ENCODE data around the gene FBLN2.
"Not testable (repeated sequence)": the region's sequence is repeated elsewhere in the genome, so short reads cannot be mapped to it uniquely, and the experiment has no call there.

Gene FBLN2

DNA sequence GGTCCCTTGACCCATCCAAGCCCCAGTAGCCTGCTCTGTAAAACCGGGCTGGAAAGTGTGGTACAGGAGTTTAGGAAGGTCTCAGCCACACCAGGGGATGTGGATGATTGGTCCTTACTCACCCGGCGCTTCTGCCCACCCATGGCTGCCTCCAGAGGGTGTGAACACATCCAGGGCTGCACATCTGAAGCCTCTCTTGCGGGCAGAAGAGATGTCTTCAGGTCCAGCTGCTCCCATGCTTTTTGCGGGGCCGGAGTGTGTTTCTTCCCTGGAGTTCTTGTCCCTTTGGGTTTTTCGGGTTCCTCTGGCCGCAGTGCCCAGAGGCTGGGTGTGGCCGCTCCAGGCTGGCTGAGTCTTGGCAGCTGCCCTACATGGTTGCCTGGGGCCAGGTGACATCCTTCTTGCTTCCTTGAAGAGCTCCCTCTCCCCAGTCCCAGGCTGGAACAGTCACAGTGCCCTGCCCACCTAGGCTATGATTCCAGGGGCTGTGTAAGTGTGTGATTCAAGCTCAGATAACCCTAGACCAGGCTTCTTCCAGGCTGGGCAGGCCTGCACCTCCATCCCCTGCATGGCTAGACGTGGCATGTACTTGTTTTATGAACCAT is 34.9 kb upstream of the FBLN2 start:
- DNase-seq (ENCODE audit: low read depth, low spot score): no peak

DNA sequence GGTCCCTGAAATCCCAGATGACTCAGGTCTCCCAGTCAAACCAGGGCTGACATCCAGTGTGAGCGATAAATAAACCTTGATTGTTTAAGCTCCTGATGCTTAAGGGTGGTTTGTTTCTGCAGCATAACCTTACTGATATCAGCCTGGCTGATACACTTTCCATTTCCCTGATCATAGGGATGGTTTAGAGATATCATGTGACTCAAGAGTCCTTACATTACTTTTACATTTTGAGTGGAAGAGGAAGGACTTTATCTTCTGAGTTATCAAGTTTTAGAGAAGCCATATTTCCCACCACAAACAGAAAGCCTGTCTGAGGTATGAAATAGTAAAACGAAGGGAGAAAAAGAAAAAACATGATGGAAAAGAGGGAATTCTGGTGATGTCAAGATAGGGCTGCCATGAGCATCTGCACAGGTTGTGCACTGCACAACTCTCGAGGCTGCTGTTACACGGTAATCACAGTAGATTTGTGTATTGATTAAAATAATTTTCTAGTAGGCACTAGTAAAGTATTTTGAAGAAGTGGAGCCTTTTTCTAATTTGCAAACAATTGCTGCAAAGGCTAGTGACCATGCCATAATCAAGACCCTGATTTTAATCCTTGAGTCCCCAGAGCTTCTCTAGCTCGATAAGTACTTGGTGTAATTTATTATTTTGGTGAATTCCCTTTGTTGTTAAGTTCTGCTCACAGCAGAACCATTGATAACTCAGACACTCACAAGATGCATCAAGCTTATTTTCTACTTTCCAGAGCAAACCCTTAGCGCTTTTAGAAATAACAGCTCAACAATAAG is 34.1 kb upstream of the FBLN2 start:
- no peak for DNase-seq (ENCODE audit: low read depth, low spot score)

DNA sequence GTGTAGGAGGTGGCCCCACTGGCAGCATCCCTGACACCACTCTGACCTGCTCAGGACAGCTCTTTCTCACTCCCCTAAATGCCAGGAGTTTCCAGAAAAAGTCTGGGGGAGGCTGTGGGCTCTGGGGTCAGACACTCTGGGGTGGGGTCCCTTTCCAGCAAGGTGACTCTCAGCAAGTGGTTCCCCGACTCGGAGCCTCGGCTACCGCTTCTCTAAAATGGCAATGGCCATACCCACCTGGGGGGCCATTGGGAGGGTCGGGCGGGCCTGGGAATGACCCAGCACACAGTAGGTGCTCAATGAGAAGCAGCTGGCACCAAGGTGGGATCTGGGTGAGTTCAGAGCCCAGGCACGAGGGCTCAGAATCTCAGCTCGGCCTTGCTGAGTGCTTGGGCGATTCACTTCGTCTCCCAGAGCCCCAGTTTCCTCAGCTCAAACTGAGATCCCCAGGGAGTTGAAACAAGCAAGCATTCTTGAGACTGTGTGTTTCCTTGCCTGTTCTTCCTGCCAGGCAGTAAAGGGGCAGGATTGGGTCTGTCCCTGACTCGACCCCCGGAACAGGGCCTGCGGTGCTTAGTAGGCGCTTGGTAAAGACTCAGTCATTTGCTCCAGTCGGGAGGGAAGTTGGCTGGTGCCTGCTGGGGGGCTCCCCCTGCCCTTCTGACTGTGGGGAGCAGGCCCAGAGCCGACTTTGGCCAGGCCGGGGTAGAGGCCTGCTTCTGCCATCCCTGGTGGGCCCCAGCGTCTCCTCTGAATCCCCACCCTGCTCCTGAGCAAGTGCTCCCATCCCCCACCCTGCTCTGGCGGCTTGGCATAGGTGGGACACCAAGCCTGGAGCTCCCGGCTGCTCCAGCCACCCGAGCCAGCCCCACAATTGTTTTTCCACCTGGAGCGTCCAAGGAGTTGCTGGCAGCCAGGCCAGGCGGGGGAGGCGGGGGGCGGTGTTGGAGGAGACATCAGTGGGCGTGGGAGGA is 32.9 kb upstream of the FBLN2 start:
- DNase-seq (ENCODE audit: low read depth, low spot score): no peak

DNA sequence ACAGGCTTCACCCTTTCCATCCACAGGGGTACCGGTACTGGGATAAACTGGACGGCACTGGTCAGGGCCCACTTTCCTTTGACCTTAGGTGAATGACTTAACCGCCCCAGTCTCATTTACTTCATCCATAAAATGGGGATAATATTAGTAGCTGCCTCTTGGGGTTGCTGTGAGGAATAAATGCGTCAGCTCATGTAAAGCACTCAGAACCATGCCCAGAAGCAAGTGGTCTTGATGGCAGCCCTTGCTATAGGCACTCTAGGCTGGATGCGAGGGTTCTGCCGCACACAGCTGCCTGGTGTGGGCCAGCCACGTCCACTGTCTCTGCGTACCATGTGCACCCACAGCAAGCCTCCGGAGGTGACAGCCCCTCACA is 32.2 kb upstream of the FBLN2 start:
- no peak for DNase-seq (ENCODE audit: low read depth, low spot score)

DNA sequence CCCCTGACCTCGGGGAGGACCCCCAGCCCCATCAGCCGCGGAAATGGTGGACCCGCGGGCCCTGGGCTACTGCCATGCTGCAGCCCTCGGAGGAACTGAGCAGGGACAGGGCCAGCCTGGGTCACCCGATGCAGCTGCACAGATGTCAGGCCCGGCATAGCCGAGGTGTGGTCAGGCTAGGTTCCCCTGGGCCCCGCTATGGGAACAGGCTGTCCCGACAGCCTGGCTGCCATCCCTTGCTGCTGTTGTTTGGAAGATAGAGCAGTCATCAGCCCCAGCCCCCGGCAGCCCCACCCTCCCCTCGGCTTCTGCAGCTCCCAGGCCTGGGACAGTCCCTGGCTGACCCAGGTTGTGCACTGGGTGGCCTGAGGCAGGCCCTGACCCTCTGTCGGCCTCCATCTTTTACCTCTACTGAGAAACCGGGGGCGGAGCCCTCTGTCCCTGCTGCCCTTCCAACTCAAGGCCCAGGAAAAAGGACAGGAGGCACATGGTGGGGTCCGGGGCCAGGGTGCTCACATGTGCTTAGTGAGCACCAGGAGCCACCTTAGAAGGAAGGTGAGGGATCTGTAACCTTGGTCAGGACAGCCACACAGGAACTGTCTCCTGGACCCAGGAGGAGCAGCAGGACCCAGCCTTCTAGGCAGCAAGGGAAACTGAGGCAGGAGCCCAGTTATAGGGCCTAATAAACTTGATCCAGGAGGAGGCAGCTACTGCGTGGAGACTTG is 31.5 kb upstream of the FBLN2 start:
- no peak for DNase-seq (ENCODE audit: low read depth, low spot score)

DNA sequence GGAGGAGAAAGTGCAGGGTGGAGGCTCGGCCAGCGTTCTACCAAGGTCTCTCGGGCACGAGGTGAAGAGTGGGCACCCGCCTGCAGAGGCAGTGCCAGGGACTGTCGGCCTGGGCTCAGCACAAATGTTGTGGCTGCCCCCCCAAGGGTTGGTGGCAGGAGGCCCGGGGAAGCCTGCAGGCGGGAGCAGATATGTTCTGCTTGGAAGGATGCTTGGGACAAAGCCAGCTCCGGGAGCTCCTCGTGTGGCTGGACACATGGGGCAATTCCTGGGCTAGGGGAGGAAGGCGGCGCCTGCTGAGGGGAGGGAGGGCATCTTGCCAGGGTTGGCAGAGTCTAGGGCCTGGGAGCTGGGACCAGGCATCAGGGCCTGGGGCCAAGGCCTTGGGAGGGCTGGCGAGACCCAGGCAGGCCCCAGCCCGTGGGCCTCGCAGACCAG is 30.4 kb upstream of the FBLN2 start:
- DNase-seq (ENCODE audit: low read depth, low spot score): no peak

DNA sequence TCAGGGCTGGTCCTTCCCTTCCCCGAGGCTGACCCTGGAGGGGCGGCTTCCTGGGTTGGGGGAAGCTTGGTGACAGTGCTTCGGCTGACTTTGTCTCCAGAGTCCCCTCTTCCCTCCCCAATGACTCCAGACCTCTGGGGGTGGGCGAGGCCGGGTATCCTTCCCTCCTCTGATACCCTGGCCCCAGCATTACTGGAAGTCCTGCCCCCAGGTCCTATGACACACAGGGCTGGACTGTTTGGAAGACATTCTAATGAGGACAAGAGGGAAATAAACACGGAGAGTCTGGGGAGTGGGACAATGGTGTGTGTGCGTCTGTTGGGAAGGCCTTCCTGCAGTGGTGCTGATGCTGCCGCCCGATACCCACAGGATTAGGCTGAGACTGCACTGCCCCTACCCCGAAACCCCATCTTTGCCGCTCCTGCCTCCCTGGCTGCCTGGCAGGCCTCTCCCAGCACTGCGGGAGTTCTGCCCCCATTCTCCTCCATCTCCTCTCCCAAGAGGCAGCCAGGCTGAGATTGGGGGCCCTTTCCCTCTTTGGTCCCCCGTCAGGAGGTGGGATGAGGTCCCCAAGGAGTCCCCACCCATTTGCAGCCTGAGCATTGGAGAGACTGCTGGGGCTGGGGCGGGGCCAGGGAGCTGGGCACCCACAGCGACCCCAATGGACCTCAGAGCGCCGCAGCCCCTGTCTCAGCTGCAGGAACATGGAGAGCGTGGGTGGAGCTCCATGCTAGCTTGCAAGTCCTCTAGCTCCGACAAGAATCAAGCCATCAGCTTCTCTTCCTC is 29.7 kb upstream of the FBLN2 start:
- no peak for DNase-seq (ENCODE audit: low read depth, low spot score)

DNA sequence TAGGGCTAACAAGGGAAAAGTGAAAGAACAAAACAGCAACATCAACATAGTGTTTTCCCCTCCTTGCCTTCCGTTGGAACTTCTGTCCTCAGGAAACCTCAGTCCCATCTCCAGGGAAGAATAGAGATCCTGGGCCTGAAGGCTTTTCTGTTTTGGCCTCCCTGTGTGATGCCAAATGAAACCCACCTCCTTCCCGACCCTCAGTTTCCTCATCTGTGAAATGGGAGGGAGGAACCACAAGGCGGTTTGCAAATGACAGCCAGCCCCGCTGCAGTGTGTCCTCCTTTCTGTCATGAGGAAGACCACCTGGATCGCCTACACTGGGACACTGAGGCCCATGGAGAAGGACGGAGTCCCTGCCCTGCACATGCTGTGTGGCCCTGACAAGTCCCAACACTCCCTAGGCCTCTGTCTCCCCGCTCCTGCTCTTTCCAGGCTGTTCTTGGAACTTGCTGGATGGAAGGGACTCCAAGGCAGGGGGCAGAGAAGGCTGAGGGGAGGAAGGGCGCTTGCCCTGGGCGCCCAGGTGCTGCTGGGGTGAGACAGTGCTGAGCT is 28.5 kb upstream of the FBLN2 start:
- no peak for DNase-seq (ENCODE audit: low read depth, low spot score)

DNA sequence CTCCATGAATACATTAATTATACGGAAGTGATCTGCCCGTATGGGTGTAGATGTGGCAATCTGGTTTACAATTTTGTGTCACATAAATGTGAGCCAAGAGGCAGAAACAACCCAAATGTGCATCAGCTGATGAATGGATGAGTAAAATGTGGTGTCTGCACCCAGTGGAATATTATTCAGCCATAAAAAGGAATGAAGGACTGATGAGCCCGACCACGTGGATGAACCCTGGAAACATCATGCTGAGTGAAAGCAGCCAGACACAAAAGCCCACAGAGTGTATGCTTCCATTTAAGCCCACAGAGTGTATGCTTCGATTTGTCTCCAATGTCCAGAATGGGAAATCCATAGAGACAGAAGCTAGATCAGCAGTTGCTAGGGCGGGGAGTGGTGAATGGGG is 27.6 kb upstream of the FBLN2 start:
- no peak for DNase-seq (ENCODE audit: low read depth, low spot score)

DNA sequence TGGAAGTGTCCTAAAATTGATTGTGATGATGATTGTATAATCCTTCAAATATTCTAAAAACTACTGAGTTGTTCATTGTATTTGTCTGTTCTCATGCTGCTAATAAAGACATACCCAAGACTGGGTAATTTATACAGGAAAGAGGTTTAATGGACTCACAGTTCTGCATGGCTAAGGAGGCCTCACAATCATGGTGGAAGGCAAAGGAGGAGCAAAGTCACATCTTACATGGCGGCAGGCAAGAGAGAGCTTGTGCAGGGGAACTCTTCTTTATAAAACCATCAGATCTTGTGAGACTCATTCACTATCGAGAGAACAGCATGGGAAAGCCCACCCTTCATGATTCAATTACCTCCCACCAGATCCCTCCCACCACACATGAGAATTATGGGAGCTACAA is 27.2 kb upstream of the FBLN2 start:
- not testable (repeated sequence) for DNase-seq (ENCODE audit: low read depth, low spot score)

DNA sequence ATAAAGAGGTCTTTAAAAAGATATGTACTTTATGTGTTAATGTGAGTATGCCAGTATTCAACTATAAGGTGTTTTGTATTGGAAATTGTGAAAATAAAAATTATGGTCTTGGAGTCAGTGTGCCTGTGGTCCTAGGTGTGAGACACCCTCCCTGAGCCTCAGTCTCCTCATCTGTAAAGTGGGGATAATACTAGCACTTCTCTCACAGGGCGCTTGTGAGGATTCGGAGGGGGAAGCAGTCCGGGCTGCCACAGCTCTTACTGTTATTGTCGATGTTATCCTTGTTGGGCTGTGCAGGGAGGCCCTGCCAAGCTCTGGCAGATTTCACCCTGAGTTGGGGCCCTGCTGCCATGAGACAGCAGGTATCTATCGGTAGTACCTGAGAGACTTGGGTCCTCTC is 26.7 kb upstream of the FBLN2 start:
- no peak for DNase-seq (ENCODE audit: low read depth, low spot score)

DNA sequence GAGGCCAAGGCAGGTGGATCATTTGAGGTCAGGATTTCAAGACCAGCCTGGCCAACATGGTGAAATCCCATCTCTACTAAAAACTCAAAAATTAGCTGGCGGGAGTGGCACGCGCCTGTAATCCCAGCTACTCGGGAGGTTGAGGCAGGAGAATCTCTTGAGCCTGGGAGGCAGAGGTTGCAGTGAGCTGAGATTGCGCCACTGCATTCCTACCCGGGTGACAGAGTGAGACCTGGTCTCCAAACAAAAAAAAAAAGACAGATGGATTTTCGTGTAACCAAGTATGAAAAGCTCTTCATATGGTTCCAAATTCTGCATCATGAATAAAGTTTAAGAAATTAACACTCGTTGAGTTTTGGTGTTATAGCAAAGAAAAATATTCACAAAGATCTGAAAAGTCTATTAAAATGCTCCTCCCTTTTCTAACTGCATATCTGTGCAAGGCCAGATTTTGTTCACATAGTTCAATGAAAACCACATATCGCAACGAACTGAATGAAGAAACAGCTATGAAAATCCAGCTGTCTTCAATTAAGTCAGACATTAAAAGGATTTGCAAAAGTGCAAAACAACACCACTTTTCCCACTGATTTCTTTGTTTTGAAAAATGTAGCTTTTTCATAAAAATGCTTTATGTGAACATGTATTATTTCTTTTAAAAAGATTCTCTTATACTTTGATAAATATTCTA is 23.8 kb upstream of the FBLN2 start:
- no peak for DNase-seq (ENCODE audit: low read depth, low spot score)

DNA sequence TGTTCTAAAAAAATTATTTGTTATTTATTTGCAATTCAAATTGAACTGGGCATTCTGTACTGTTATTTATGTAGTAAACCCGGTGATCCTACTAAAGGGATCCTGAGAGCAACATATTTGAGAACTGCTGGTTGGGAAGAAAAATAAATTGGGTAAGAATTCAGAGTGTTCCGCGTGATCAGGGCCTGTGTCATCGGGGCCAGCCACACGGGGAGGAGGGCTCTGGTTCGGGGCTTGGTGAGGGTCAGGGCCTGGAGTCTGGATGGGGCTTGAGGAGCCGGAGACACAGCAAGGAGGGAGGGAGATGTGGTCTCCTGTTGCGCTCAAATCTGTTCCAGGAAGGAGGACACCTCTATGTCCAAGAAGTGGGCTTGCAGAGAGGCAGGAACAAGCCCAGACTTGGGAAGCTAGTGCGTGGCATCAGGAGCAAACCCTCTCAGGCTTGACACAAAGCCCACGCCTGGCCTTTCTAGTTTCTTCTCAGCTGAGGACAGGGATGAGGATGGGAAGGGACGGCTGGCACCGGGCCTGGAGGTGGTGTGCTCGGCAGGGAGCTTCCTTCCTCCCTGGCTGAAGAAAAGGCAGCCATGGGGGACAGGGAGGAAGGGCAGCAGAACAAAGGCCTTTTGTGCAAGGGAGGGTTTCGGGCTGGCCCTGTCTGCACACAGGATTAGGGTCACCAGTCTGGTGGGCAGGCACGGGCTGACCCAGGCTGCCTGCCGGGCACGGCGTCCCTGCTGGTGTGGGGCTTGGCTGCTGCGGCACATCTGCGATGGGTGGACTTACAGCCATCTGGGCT is 22.9 kb upstream of the FBLN2 start:
- no peak for DNase-seq (ENCODE audit: low read depth, low spot score)

DNA sequence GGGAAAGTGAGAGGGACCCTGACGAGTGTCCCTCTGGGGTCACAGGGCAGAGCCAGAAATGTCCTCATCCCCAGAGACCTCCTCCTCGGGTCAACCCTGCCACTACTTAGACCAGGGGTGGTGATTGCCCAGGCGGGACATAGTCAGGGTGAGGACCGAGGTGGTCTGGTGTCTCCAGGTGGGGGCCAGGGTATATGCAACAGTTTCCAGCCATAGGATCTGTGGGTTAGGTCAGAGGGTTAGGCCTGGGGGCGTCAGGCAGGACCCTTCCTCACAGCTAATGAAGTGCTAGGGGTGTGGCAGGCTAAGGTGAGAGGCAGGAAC is 22.3 kb upstream of the FBLN2 start:
- DNase-seq (ENCODE audit: low read depth, low spot score): no peak

DNA sequence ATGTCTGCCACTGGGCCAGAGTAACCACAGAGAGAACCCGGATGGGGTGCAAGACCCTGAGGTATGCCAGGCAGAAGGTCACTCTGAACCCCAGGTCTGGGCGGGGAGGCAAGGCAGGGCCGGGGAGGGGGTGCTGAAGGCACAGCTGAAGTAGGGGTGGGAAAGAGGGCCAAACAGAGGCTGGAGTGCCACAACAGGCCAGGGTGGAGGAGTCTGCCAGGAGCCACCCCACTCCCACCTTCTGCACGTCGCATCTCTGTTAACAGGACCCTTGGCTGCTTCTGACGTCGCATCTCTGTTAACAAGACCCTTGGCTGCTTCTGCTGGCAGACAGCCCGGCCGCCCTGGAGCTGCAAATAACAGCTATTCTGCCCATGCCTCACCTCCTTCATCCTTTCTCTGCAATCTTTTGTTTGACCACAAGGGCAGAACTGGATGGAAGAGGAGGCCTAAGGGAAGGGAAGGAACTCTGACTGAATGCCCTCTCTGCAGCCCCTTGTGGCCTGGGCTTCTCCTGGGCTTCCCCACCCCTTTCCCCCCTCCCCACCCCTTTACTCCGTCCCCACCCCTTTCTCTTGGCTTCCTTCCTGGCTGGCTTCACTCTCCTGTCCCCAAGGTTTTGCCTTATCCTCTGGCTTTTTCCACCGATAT is 20.6 kb upstream of the FBLN2 start:
- DNase-seq (ENCODE audit: low read depth, low spot score): no peak

DNA sequence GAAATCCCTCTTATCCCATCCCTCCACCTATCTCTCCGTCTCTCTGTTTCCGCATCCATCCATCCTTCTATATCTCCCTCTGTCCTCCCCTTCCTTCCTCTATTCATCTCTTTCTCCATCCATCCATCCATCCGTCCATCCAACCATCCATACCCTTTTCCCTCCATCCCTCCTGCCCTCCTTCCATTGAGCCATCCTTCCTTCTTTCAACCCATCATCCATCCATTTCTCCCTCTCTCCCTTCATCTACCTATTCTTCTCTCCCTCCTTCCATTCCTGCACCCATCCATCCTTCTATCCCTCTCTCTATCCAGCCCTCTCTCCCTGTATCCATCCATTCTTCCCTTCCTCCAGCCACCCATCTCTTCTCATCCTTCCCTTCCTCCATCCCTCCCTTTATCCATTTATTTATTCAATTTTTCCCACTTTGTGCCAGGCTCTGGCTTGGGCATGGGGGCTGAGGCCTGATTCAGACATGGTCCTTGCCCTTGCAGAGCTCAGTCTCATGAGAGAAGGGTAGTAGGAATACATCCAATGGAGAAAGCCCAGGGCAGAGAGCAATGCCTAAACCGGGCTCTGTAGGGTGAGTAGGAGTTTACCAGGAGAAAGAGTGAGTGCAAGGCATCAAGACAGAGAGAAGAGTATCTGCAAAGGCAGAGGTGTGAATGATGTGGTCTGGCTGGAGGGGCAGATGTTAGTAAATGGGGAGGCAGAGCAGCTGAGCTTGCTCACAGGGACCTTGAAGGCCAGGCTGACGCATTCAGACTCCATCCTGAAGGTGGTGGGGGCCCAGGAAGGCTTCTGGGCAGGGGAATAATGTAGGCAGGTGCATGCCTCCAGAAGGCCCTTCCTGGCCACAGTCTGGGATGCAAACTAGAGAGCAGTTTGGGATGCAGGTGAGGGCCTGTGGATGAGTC is 19.5 kb upstream of the FBLN2 start:
- no peak for DNase-seq (ENCODE audit: low read depth, low spot score)

DNA sequence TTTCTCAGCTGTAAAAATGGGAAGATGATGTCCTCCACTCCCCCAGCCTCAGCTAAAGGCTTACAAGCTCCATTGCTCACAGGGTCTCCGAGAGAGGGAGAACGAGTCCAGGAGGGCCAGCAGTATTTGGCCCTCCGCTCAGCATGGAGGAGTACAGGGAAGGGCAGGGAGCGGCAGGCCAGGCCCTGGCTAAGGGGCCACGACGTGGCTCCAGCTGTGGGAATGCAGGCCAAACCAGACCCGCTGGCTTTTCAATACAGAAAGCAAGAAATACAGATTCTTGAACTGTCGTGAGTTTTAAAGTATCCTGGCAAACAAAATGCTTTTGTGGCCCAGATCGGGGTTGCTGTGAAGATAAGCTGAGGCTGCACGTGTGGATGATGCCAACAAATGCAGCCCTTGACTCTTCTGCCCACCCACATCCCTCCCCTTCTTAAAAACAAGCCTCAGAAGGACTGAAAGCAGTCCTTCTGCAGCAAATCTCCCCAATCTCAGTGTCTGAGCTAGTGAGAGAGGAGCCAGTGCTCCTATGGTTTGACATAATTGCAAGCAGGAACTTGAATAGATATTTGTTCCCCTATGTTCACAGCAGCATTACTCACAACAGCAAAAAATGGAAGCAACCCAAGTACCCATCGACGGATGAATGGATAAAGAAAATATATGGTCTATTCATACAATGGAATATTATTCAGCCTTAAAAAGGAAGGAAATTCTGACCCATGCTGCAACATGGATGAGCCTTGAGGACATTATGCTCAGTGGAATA is 18.5 kb upstream of the FBLN2 start:
- no peak for DNase-seq (ENCODE audit: low read depth, low spot score)
